PC-9 (cell line): ENCODE results near the gene GMDS. TPM values are rescaled to one million over a fixed set of nuclear protein-coding genes. Genes with fewer than 3 reads are reported as not detected.

ENCODE experiments used
- BruUV-seq: library from RNA; stranded (reverse); fragments of 400-500 nt; replicated peaks from 2 replicates; lab custom pipeline; 2021; lab: Mats Ljungman, UMichigan
- CTCF ChIA-PET: fragments of 300-600 bp; sonication (Branson Sonifier 250); formaldehyde crosslinking; loops from one replicate; lab custom pipeline; 2022; ENCODE audit warnings: antibody characterized with exemption; lab: Charles Lee
- POLR2A ChIA-PET: fragments of 300-600 bp; sonication (Branson Sonifier 250); formaldehyde crosslinking; loops from one replicate; lab custom pipeline; 2022; ENCODE audit warnings: antibody characterized with exemption; ENCODE audit not compliant: unreplicated experiment; lab: Charles Lee
- DNase-seq, 2 experiments: peaks; one replicate each; pipeline versions ENCODE4 v3.0.0 to v3.0.0-alpha.2; 2015 to 2022; ENCODE audit warnings: mixed read lengths in 1 of 2
- H2AFZ ChIP-seq: fragments of 200-600 bp; sonication (generic); 2 replicates; pipeline ENCODE4 v1.8.1; 2017; ENCODE audit warnings: antibody characterized with exemption
- H3F3A ChIP-seq: fragments of 200-600 bp; sonication (generic); 2 replicates; pipeline ENCODE4 v1.8.1; 2017; ENCODE audit warnings: antibody characterized with exemption, mild to moderate bottlenecking, low read depth; ENCODE audit not compliant: insufficient read depth
- H3K27ac ChIP-seq: fragments of 200-600 bp; sonication (generic); 2 replicates; pipeline ENCODE4 v1.6.1; 2016; ENCODE audit warnings: mixed run types
- H3K27me3 ChIP-seq: fragments of 200-600 bp; sonication (generic); 2 replicates; pipeline ENCODE4 v1.6.1; 2016; ENCODE audit warnings: low read depth, mixed run types; ENCODE audit not compliant: insufficient read depth
- H3K36me3 ChIP-seq: fragments of 200-600 bp; sonication (generic); 2 replicates; pipeline ENCODE4 v1.6.1; 2016; ENCODE audit warnings: low read depth, mixed run types
- H3K4me1 ChIP-seq: fragments of 200-600 bp; sonication (generic); replicated peaks from 2 replicates; pipeline ENCODE4 v1.6.1; 2016; ENCODE audit warnings: mixed run types; ENCODE audit not compliant: insufficient read depth
- H3K4me2 ChIP-seq: fragments of 200-600 bp; sonication (generic); 2 replicates; pipeline ENCODE4 v1.6.1; 2017; ENCODE audit warnings: mixed run types
- H3K4me3 ChIP-seq: fragments of 200-600 bp; sonication (generic); 2 replicates; pipeline ENCODE4 v1.6.1; 2016; ENCODE audit warnings: mixed run types
- H3K79me2 ChIP-seq: fragments of 200-600 bp; sonication (generic); 2 replicates; pipeline ENCODE4 v1.6.1; 2017; ENCODE audit warnings: low read depth, mixed run types
- H3K9me2 ChIP-seq: fragments of 200-600 bp; sonication (generic); 2 replicates; pipeline ENCODE4 v1.8.1; 2017; ENCODE audit warnings: mild to moderate bottlenecking; ENCODE audit not compliant: insufficient read depth
- H3K9me3 ChIP-seq: fragments of 200-600 bp; sonication (generic); 2 replicates; pipeline ENCODE4 v1.8.1; 2016; ENCODE audit warnings: low read depth; ENCODE audit not compliant: insufficient read depth
- H4K20me1 ChIP-seq: fragments of 200-600 bp; sonication (generic); 2 replicates; pipeline ENCODE4 v1.8.1; 2017; ENCODE audit not compliant: insufficient read depth
- EZH2 ChIP-seq: fragments of 200-600 bp; sonication (generic); IDR thresholded peaks from 2 replicates; pipeline ENCODE4 v1.8.0; 2017; ENCODE audit warnings: antibody characterized with exemption, low read depth
- intact Hi-C: fragments of 100-400 bp; cut with micrococcal nuclease; formaldehyde crosslinking; loops from one replicate; pipeline ENCODE4 v1.10.0; 2022; ENCODE audit not compliant: unreplicated experiment
- total RNA-seq: library from RNA; stranded (reverse); gene quantifications from 2 replicates; pipeline ENCODE4 v1.2.3, GENCODE V29; 2021
- TF ChIP-seq, protein P1 (sequence below): fragments of 200-600 bp; sonication (generic); conservative IDR thresholded peaks from 2 replicates; pipeline ENCODE4 v1.6.1; 2017; ENCODE audit warnings: mixed run types, antibody characterized with exemption, mild to moderate bottlenecking, moderate library complexity

GMDS gene
- total RNA-seq, 1 experiment from 2014 or later, result 30.1 TPM

GRCh38 chr6:2184700-2185455, 60.5 kb downstream of the GMDS start:
- Histone ChIP-seq H3K79me2 (no peaks in the 10 kb centered on the region; the same call in 1 of the 2 replicates), H3K4me1 (no peaks in the 10 kb centered on the region), H3K27ac (no peak overlapping the region), H2AFZ (no peak overlapping the region), H3F3A (no peaks in the 10 kb centered on the region), H3K27me3 (no peaks in the 10 kb centered on the region), H3K9me3 (no peaks in the 10 kb centered on the region), H3K36me3 (no peaks in the 10 kb centered on the region), H3K4me2 (no peak overlapping the region), H3K9me2 (no peaks in the 10 kb centered on the region), H3K4me3 (no peak overlapping the region), H4K20me1 (no peaks in the 10 kb centered on the region)
- DNase-seq, result no peak
- intact Hi-C loops, result no loop called here
- CTCF ChIA-PET, result no interaction called here
- no TSS peak for BruUV-seq
- TF ChIP-seq EZH2, result no peak
- TF ChIP-seq, protein P1, sequence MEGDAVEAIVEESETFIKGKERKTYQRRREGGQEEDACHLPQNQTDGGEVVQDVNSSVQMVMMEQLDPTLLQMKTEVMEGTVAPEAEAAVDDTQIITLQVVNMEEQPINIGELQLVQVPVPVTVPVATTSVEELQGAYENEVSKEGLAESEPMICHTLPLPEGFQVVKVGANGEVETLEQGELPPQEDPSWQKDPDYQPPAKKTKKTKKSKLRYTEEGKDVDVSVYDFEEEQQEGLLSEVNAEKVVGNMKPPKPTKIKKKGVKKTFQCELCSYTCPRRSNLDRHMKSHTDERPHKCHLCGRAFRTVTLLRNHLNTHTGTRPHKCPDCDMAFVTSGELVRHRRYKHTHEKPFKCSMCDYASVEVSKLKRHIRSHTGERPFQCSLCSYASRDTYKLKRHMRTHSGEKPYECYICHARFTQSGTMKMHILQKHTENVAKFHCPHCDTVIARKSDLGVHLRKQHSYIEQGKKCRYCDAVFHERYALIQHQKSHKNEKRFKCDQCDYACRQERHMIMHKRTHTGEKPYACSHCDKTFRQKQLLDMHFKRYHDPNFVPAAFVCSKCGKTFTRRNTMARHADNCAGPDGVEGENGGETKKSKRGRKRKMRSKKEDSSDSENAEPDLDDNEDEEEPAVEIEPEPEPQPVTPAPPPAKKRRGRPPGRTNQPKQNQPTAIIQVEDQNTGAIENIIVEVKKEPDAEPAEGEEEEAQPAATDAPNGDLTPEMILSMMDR, result no peak
- POLR2A ChIA-PET, result no interaction called here

DNA sequence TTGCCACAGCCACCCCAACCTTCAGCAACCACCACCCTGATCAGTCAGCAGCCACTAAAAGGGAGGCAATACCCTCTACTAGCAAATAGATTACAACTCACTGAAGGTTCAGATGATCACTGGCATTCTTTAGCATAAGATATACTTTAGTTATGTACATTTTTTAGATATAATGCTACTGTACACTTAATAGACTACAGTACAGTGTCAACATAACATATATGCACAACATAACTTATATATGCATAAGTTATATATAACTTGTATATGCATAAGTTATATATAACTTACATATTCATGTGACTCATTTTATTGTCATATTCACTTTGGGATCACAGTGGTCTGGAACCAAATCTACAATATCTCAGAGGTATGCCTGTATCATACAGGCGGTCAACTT, 61.7 kb downstream of the GMDS start:
- Histone ChIP-seq H2AFZ (no peak overlapping the region), H3K9me2 (no peaks in the 10 kb centered on the region), H4K20me1 (no peaks in the 10 kb centered on the region), H3K4me1 (no peaks in the 10 kb centered on the region), H3K36me3 (no peaks in the 10 kb centered on the region), H3K27ac (no peak overlapping the region), H3K27me3 (no peaks in the 10 kb centered on the region), H3K4me2 (no peak overlapping the region), H3K79me2 (no peaks in the 10 kb centered on the region; the same call in 1 of the 2 replicates), H3F3A (no peaks in the 10 kb centered on the region), H3K9me3 (no peaks in the 10 kb centered on the region), H3K4me3 (no peak overlapping the region)
- ChIA-PET CTCF (no interaction called here), POLR2A (no interaction called here)
- no peak for TF ChIP-seq EZH2
- TF ChIP-seq, protein P1, result no peak
- DNase-seq, result no peak
- BruUV-seq, result no TSS peak
- intact Hi-C loops, result no loop called here

GRCh38 chr6:2183246-2183645, 62.2 kb downstream of the GMDS start:
- intact Hi-C loops, result no loop called here
- DNase-seq, result no peak

More at GRCh38 chr6:2183246-2183645, 62.2 kb downstream of the GMDS start:
- H4K20me1 ChIP-seq, result no peaks in the 10 kb centered on the region
- H3K36me3 ChIP-seq, result no peaks in the 10 kb centered on the region
- TF ChIP-seq EZH2, result no peak
- TF ChIP-seq, protein P1, result no peak
- H3K4me2 ChIP-seq, result no peak overlapping the region
- CTCF ChIA-PET, result no interaction called here
- no peaks in the 10 kb centered on the region for H3K9me3 ChIP-seq
- BruUV-seq, result no TSS peak
- H3K9me2 ChIP-seq, result no peaks in the 10 kb centered on the region
- no peaks in the 10 kb centered on the region for H3K4me1 ChIP-seq
- no peaks in the 10 kb centered on the region; the same call in 1 of the 2 replicates for H3K79me2 ChIP-seq
- POLR2A ChIA-PET, result no interaction called here
- H3K27me3 ChIP-seq, result no peaks in the 10 kb centered on the region
- H3K4me3 ChIP-seq, result no peak overlapping the region
- H2AFZ ChIP-seq, result no peak overlapping the region
- no peaks in the 10 kb centered on the region for H3F3A ChIP-seq
- H3K27ac ChIP-seq, result no peak overlapping the region
